HG03354 (cell line): ENCODE results near the gene LCOR.
"Not testable (repeated sequence)": the region's sequence is repeated elsewhere in the genome, so short reads cannot be mapped to it uniquely, and the experiment has no call there.

Experiments
- ATAC-seq: cut with Tn5 transposase; IDR thresholded peaks from one replicate; pipeline ENCODE4 v1.9.1; 2021; ENCODE audit warnings: mild to moderate bottlenecking; ENCODE audit not compliant: unreplicated experiment, poor library complexity, severe bottlenecking

The LCOR gene

GRCh38 chr10:96921655-96922054 is 89.6 kb downstream of the LCOR start:
- ATAC-seq, result no peak

GRCh38 chr10:96922978-96923948 is 91.2 kb downstream of the LCOR start:
- no peak for ATAC-seq

GRCh38 chr10:96924861-96925260 is 92.8 kb downstream of the LCOR start:
- no peak for ATAC-seq

- ATAC-seq, result no peak
Observed at GRCh38 chr10:96930469-96930868, 98.4 kb downstream of the LCOR start.

- no peak for ATAC-seq
Observed at GRCh38 chr10:96935148-96935547, 103.0 kb downstream of the LCOR start.

GRCh38 chr10:96935810-96936209 is 103.7 kb downstream of the LCOR start:
- no peak for ATAC-seq

- ATAC-seq, result not testable (repeated sequence)
Observed at GRCh38 chr10:96943161-96943560, 111.1 kb downstream of the LCOR start.

GRCh38 chr10:96947036-96947435 is 114.9 kb downstream of the LCOR start:
- ATAC-seq, result no peak

- ATAC-seq, result no peak
Observed at GRCh38 chr10:96949039-96949683, 117.1 kb downstream of the LCOR start.

- no peak for ATAC-seq
Observed at GRCh38 chr10:96951954-96952353, 119.9 kb downstream of the LCOR start.

- ATAC-seq, result no peak
Observed at GRCh38 chr10:96955794-96956193, 123.7 kb downstream of the LCOR start.

- no peak for ATAC-seq
Observed at GRCh38 chr10:96958071-96958470, 126.0 kb downstream of the LCOR start.

GRCh38 chr10:96959733-96960132 is 127.6 kb downstream of the LCOR start:
- ATAC-seq, result no peak

- ATAC-seq, result no peak
Observed at GRCh38 chr10:96960872-96961271, 128.8 kb downstream of the LCOR start.

- ATAC-seq, result no peak
Observed at GRCh38 chr10:96964131-96964530, 132.0 kb downstream of the LCOR start.

- no peak for ATAC-seq
Observed at GRCh38 chr10:96967847-96968246, 135.7 kb downstream of the LCOR start.

GRCh38 chr10:96968682-96969423 is 136.8 kb downstream of the LCOR start:
- no peak for ATAC-seq

- ATAC-seq, result no peak
Observed at GRCh38 chr10:96971324-96971723, 139.2 kb downstream of the LCOR start.

- no peak for ATAC-seq
Observed at GRCh38 chr10:96972264-96972663, 140.2 kb downstream of the LCOR start.
